Measurements from ENCODE around the gene AIG1. TPM values are rescaled to one million over a fixed set of nuclear protein-coding genes. Genes with fewer than 3 reads are reported as not detected.

AIG1 gene
- total RNA-seq, 2 donors from 2014 or later: 11.9 to 13.5 TPM

DNA sequence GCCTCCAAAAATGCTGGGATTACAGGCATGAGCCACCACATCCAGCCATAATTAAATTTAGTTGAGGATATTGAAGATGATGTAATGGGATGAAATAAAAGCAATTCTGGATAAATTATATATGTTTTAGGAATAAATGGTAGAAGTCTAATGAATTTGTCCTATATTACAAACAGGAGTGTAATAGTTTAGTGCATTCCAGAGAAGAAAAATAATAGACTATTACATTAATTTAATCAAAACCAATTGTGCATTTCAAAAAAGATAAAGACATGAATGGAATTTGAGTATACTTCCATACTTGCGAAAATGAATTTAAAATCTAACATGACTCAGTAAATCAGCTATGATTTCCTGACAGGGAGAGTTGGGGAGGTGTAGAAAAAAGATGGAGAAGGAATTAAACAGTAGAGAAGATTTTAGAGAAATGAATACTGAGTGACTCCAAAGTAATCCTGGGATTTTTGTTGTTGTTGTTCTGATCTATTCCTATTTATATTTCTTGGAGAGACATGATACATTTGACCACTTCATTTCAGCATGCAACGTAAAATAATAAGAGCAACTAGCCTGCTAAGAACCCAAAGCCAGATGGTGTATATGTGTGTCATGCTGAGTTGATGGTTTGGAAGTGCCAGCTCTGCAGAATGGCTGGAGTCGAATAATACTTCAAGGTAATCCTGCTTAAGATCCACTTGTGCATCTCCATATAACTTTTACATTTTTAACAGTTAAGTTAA is 67.4 kb downstream of the AIG1 start:
- no peak overlapping the region for H3K4me3 ChIP-seq
- intact Hi-C loops (cut with DNase I): no loop called here
- H3K4me1 ChIP-seq: no peaks in the 10 kb centered on the region
- WGBS, 2 donors: 90 to 98% methylated on average over 3 of the region's 3 CpGs
- H3K36me3 ChIP-seq (replicated peaks in 1 of 2; ENCODE audit: insufficient read depth in 1 of 2, low read depth in 2 of 2): no peaks in the 10 kb centered on the region
- ATAC-seq (no peak), DNase-seq (no peak)
- no peaks in the 10 kb centered on the region for H3K27me3 ChIP-seq
- TF ChIP-seq, protein P1, sequence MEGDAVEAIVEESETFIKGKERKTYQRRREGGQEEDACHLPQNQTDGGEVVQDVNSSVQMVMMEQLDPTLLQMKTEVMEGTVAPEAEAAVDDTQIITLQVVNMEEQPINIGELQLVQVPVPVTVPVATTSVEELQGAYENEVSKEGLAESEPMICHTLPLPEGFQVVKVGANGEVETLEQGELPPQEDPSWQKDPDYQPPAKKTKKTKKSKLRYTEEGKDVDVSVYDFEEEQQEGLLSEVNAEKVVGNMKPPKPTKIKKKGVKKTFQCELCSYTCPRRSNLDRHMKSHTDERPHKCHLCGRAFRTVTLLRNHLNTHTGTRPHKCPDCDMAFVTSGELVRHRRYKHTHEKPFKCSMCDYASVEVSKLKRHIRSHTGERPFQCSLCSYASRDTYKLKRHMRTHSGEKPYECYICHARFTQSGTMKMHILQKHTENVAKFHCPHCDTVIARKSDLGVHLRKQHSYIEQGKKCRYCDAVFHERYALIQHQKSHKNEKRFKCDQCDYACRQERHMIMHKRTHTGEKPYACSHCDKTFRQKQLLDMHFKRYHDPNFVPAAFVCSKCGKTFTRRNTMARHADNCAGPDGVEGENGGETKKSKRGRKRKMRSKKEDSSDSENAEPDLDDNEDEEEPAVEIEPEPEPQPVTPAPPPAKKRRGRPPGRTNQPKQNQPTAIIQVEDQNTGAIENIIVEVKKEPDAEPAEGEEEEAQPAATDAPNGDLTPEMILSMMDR (IDR thresholded peaks at IDR 0.05): no peak
- no peak for TF ChIP-seq POLR2A (IDR thresholded peaks at IDR 0.05)
- H3K27ac ChIP-seq: no peak overlapping the region
- H3K9me3 ChIP-seq: peaks cover 0 to 12% (median 0%) of the 10 kb centered on the region in 3 donors

DNA sequence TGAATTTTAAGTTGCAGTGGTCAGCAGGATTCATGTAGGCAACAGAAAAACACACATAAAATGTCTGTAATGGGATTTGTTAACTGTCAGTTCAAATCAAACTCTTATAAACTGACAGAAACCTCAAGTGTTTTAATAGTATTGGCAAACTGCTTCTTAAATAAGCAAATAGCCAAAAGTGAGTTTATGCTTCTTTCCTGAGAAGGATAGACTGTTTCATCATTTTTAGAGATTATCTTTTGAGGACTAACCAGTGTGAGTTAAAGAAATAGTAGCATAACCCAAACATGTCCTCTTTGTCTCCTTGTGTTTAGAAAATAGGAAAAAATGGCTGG is 68.0 kb downstream of the AIG1 start:
- no peak for TF ChIP-seq POLR2A (IDR thresholded peaks at IDR 0.05)
- TF ChIP-seq, protein P1 (IDR thresholded peaks at IDR 0.05): no peak
- intact Hi-C loops (cut with DNase I): no loop called here
- ATAC-seq: no peak

DNA sequence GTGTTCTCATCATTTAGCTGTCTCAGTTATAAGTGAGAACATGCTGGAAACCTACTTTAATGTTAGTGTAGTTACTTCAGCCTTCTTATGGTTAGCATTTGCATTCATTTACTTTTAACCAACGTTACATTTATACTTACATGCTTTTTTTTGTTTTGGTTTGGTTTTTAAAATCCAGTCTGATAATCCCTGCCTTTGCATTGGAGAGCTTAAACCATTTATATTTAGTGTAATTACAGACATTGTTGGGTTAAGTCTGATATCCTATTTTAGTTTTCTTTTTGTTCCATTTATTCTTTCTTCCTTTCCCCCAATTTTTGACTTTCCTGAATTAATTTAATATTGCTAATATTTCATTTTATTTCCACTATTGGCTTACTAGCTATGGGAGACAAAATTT is 70.2 kb downstream of the AIG1 start:
- DNase-seq (no peak), ATAC-seq (no peak)
- Histone ChIP-seq H3K9me3 (peaks cover 0 to 12% (median 0%) of the 10 kb centered on the region in 3 donors), H3K27ac (no peak overlapping the region), H3K36me3 (replicated peaks in 1 of 2; ENCODE audit: insufficient read depth in 1 of 2, low read depth in 2 of 2) (no peaks in the 10 kb centered on the region), H3K27me3 (no peaks in the 10 kb centered on the region), H3K4me3 (no peak overlapping the region), H3K4me1 (no peaks in the 10 kb centered on the region)
- TF ChIP-seq POLR2A (IDR thresholded peaks at IDR 0.05): no peak
- TF ChIP-seq, protein P1 (IDR thresholded peaks at IDR 0.05): no peak
- 90 to 94% methylated on average over 1 of the region's 1 CpG for WGBS, 2 donors
- intact Hi-C loops (cut with DNase I): no loop called here

More for the DNA sequence above, 68.0 kb downstream of the AIG1 start:
- no peak overlapping the region for H3K4me3 ChIP-seq
- no peaks in the 10 kb centered on the region for H3K36me3 ChIP-seq (replicated peaks in 1 of 2; ENCODE audit: insufficient read depth in 1 of 2, low read depth in 2 of 2)
- H3K27ac ChIP-seq: no peak overlapping the region
- H3K9me3 ChIP-seq: peaks cover 0 to 12% (median 0%) of the 10 kb centered on the region in 3 donors
- DNase-seq: no peak
- no peaks in the 10 kb centered on the region for H3K27me3 ChIP-seq
- no peaks in the 10 kb centered on the region for H3K4me1 ChIP-seq

DNA sequence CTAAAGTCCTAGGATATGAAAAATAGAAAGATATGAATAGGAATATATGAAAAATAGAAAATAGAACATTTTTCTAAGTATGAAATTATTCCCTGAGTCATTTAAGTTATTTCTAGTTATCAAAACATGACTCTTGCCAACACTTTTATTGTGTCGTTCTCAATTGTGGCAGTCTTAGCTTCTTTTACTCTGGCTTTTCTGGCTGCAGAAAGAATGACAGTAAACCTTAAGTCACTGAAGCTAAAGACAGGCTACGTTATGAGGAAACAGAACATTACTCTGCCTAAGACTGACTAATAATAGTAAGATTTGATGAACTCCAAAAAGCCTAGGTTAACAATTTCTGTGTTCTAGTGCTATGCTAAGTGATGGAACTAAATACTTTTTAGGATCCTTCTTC is 74.6 kb downstream of the AIG1 start:
- Histone ChIP-seq H3K27me3 (no peaks in the 10 kb centered on the region), H3K27ac (no peak overlapping the region), H3K9me3 (peaks cover 0 to 10% (median 0%) of the 10 kb centered on the region in 3 donors), H3K4me3 (no peak overlapping the region), H3K36me3 (replicated peaks in 1 of 2; ENCODE audit: insufficient read depth in 1 of 2, low read depth in 2 of 2) (no peaks in the 10 kb centered on the region), H3K4me1 (no peaks in the 10 kb centered on the region)
- 75 to 78% methylated on average over 2 of the region's 2 CpGs for WGBS, 2 donors
- TF ChIP-seq POLR2A (IDR thresholded peaks at IDR 0.05): no peak
- TF ChIP-seq, protein P1 (IDR thresholded peaks at IDR 0.05): no peak
- DNase-seq (no peak), ATAC-seq (no peak)
- intact Hi-C loops (cut with DNase I): no loop called here

Data from body of pancreas (tissue), 4 donors.